WTC11 (cell line): Measurements from ENCODE around the gene HMX1. TPM values are rescaled to one million over a fixed set of nuclear protein-coding genes. Genes with fewer than 3 reads are reported as not detected.

Experiments used
- ATAC-seq: fragments of 200-7000 bp; cut with Tn5 transposase; 2 replicates; pipeline ENCODE4 v1.10.0; 2021; ENCODE audit warnings: mild to moderate bottlenecking, moderate library complexity
- CTCF ChIA-PET: fragments of 300-600 bp; sonication (Branson Sonifier 250); formaldehyde crosslinking; loops from one replicate; lab custom pipeline; 2021; ENCODE audit warnings: antibody characterized with exemption; lab: Charles Lee
- POLR2A ChIA-PET: fragments of 350-600 bp; sonication (Branson Sonifier 250); formaldehyde crosslinking; loops from one replicate; lab custom pipeline; 2021; ENCODE audit warnings: antibody characterized with exemption; lab: Charles Lee
- DNase-seq: peaks from one replicate; pipeline ENCODE4 v3.0.0; 2021; ENCODE audit warnings: low spot score
- H3K27ac Mint-ChIP-seq: 2 replicates; pipeline ENCODE4 v1.8.0; 2021; ENCODE audit warnings: mixed read lengths
- H3K27me3 Mint-ChIP-seq: 2 replicates; pipeline ENCODE4 v1.8.0; 2021; ENCODE audit warnings: low read depth, mild to moderate bottlenecking, moderate library complexity, mixed read lengths
- H3K36me3 Mint-ChIP-seq: 2 replicates; pipeline ENCODE4 v1.8.0; 2021; ENCODE audit warnings: mixed read lengths
- H3K4me1 Mint-ChIP-seq: 2 replicates; pipeline ENCODE4 v1.8.0; 2022; ENCODE audit warnings: mixed read lengths
- H3K4me3 Mint-ChIP-seq: 2 replicates; pipeline ENCODE4 v1.8.0; 2021; ENCODE audit warnings: mild to moderate bottlenecking, moderate library complexity, mixed read lengths
- H3K9me3 Mint-ChIP-seq: 2 replicates; pipeline ENCODE4 v1.8.0; 2021; ENCODE audit warnings: mixed read lengths
- CBFB ChIP-seq: sonication (generic); formaldehyde crosslinking; IDR thresholded peaks from 2 replicates; pipeline ENCODE4 v1.8.1; 2022; ENCODE audit warnings: mild to moderate bottlenecking, low read depth, missing genetic modification reagents
- ETV6 ChIP-seq: sonication (generic); formaldehyde crosslinking; IDR thresholded peaks from 2 replicates; pipeline ENCODE4 v1.8.1; 2022; ENCODE audit warnings: mild to moderate bottlenecking, missing genetic modification reagents
- HMGA2 ChIP-seq: fragments of 250-450 bp; sonication (Bioruptor Pico); IDR thresholded peaks from 2 replicates; pipeline ENCODE4 v1.4.0; 2021; ENCODE audit warnings: mild to moderate bottlenecking, moderate library complexity
- JUN ChIP-seq: sonication (generic); formaldehyde crosslinking; IDR thresholded peaks from 2 replicates; pipeline ENCODE4 v1.8.0; 2023; ENCODE audit warnings: mild to moderate bottlenecking, missing genetic modification reagents
- NFATC4 ChIP-seq: fragments of 250-450 bp; sonication (Bioruptor Pico); IDR thresholded peaks from 2 replicates; pipeline ENCODE4 v1.9.0; 2021; ENCODE audit warnings: mild to moderate bottlenecking
- NFYB ChIP-seq: sonication (generic); formaldehyde crosslinking; conservative IDR thresholded peaks from 2 replicates; pipeline ENCODE4 v1.8.0; 2022; ENCODE audit warnings: low read depth, missing genetic modification reagents
- NR2C2 ChIP-seq: sonication (generic); formaldehyde crosslinking; IDR thresholded peaks from 2 replicates; pipeline ENCODE4 v1.8.0; 2022; ENCODE audit warnings: mild to moderate bottlenecking, missing genetic modification reagents
- OVOL2 ChIP-seq: fragments of 250-450 bp; sonication (Bioruptor Pico); IDR thresholded peaks from 2 replicates; pipeline ENCODE4 v1.9.0; 2021; ENCODE audit warnings: mild to moderate bottlenecking, borderline replicate concordance
- PRRX2 ChIP-seq: fragments of 250-450 bp; sonication (Bioruptor Pico); IDR thresholded peaks from 2 replicates; pipeline ENCODE4 v1.8.0; 2021; ENCODE audit warnings: mild to moderate bottlenecking
- RORB ChIP-seq: fragments of 250-450 bp; sonication (Bioruptor Pico); IDR thresholded peaks from 2 replicates; pipeline ENCODE4 v1.9.0; 2021; ENCODE audit warnings: mild to moderate bottlenecking
- ZNF121 ChIP-seq: sonication (generic); formaldehyde crosslinking; IDR thresholded peaks from 2 replicates; pipeline ENCODE4 v1.8.0; 2023; ENCODE audit warnings: missing genetic modification reagents
- ZNF138 ChIP-seq: sonication (generic); formaldehyde crosslinking; conservative IDR thresholded peaks from 2 replicates; pipeline ENCODE4 v1.8.1; 2022; ENCODE audit warnings: mild to moderate bottlenecking, moderate library complexity, missing genetic modification reagents
- ZNF219 ChIP-seq: sonication (generic); formaldehyde crosslinking; IDR thresholded peaks from 2 replicates; pipeline ENCODE4 v1.8.0; 2023; ENCODE audit warnings: missing genetic modification reagents, mild to moderate bottlenecking, borderline replicate concordance
- ZNF232 ChIP-seq: sonication (generic); formaldehyde crosslinking; IDR thresholded peaks from 2 replicates; pipeline ENCODE4 v1.8.0; 2022; ENCODE audit warnings: mild to moderate bottlenecking, missing genetic modification reagents
- ZNF396 ChIP-seq: fragments of 250-450 bp; sonication (Bioruptor Pico); IDR thresholded peaks from 2 replicates; pipeline ENCODE4 v1.8.0; 2021; ENCODE audit warnings: mild to moderate bottlenecking, moderate library complexity, borderline replicate concordance
- ZNF416 ChIP-seq: fragments of 250-450 bp; sonication (Bioruptor Pico); IDR thresholded peaks from 2 replicates; pipeline ENCODE4 v1.9.0; 2021; ENCODE audit warnings: mild to moderate bottlenecking, inconsistent platforms
- total RNA-seq: library from RNA; stranded (reverse); gene quantifications from 3 replicates; pipeline ENCODE4 v1.2.3, GENCODE V29; 2021
- TF ChIP-seq, protein P1 (sequence below): sonication (generic); formaldehyde crosslinking; IDR thresholded peaks from 2 replicates; pipeline ENCODE4 v1.8.0; 2022; ENCODE audit warnings: mild to moderate bottlenecking, missing genetic modification reagents
- TF ChIP-seq, protein P2 (sequence below): fragments of 250-450 bp; sonication (Bioruptor Pico); IDR thresholded peaks from 2 replicates; pipeline ENCODE4 v1.9.0; 2021; ENCODE audit warnings: mild to moderate bottlenecking
- TF ChIP-seq, protein P3 (sequence below): sonication (generic); formaldehyde crosslinking; IDR thresholded peaks from 2 replicates; pipeline ENCODE4 v1.8.1; 2023; ENCODE audit warnings: mild to moderate bottlenecking, missing genetic modification reagents
- TF ChIP-seq, protein P4 (sequence below): fragments of 250-450 bp; sonication (Bioruptor Pico); IDR thresholded peaks from 2 replicates; pipeline ENCODE4 v1.9.0; 2021; ENCODE audit warnings: mild to moderate bottlenecking
- TF ChIP-seq, protein P5 (sequence below): fragments of 250-450 bp; sonication (Bioruptor Pico); IDR thresholded peaks from 2 replicates; pipeline ENCODE4 v1.9.0; 2021; ENCODE audit warnings: moderate library complexity, mild to moderate bottlenecking, inconsistent platforms, borderline replicate concordance
- TF ChIP-seq, protein P6 (sequence below): sonication (generic); formaldehyde crosslinking; IDR thresholded peaks from 2 replicates; pipeline ENCODE4 v1.8.0; 2022; ENCODE audit warnings: mild to moderate bottlenecking, missing genetic modification reagents
- TF ChIP-seq, protein P7 (sequence below): sonication (generic); formaldehyde crosslinking; IDR thresholded peaks from 2 replicates; pipeline ENCODE4 v1.8.1; 2022; ENCODE audit warnings: mild to moderate bottlenecking, moderate library complexity, missing genetic modification reagents
- TF ChIP-seq, protein P8 (sequence below): sonication (generic); formaldehyde crosslinking; conservative IDR thresholded peaks from 2 replicates; pipeline ENCODE4 v1.8.1; 2022; ENCODE audit warnings: mild to moderate bottlenecking, missing genetic modification reagents
- TF ChIP-seq, protein P9 (sequence below): sonication (generic); formaldehyde crosslinking; IDR thresholded peaks from 2 replicates; pipeline ENCODE4 v1.8.1; 2022; ENCODE audit warnings: low read depth, mild to moderate bottlenecking, moderate library complexity, missing genetic modification reagents, borderline replicate concordance

HMX1 gene
- total RNA-seq, 1 experiment from 2014 or later: 10.0 TPM

DNA sequence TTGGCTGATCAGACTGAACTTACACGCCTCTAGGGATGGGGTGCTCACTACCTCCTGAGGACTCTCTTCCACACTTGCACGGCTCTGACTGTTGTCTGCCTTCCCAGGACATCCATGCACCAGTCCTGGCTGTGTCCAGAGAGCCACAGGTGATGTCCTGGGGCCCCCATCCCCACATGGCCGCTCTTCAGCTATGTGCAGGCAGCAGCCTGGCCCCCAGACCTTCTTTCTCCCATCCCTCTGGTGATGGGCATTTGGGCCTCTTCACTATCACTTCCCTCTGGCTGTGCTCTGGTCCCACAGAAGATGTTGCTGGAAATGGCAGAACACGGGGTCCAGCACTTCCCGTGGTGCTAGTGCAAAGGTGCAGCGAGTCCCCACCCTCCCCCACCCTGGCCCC lies 40.9 kb upstream of the HMX1 start:
- H3K27ac Mint-ChIP-seq: no peak overlapping the region
- H3K4me1 Mint-ChIP-seq: no peaks in the 10 kb centered on the region
- H3K36me3 Mint-ChIP-seq: no peaks in the 10 kb centered on the region
- CTCF ChIA-PET: interaction anchor here (1.3 kb wide), 1 partner anchor 224 kb away, joined by 4 read pairs; no protein-coding TSS in a partner anchor
- no peak for ATAC-seq
- H3K27me3 Mint-ChIP-seq: no peaks in the 10 kb centered on the region; the same call in 1 of the 2 replicates
- TF ChIP-seq, protein P1, sequence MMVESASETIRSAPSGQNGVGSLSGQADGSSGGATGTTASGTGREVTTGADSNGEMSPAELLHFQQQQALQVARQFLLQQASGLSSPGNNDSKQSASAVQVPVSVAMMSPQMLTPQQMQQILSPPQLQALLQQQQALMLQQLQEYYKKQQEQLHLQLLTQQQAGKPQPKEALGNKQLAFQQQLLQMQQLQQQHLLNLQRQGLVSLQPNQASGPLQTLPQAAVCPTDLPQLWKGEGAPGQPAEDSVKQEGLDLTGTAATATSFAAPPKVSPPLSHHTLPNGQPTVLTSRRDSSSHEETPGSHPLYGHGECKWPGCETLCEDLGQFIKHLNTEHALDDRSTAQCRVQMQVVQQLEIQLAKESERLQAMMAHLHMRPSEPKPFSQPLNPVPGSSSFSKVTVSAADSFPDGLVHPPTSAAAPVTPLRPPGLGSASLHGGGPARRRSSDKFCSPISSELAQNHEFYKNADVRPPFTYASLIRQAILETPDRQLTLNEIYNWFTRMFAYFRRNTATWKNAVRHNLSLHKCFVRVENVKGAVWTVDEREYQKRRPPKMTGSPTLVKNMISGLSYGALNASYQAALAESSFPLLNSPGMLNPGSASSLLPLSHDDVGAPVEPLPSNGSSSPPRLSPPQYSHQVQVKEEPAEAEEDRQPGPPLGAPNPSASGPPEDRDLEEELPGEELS (CRISPR knock-in tag): no peak
- no peak for TF ChIP-seq NR2C2 (CRISPR knock-in tag)
- TF ChIP-seq, protein P2, sequence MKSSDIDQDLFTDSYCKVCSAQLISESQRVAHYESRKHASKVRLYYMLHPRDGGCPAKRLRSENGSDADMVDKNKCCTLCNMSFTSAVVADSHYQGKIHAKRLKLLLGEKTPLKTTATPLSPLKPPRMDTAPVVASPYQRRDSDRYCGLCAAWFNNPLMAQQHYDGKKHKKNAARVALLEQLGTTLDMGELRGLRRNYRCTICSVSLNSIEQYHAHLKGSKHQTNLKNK (CRISPR knock-in tag): no peak
- no peak for TF ChIP-seq ZNF138
- TF ChIP-seq, protein P3, sequence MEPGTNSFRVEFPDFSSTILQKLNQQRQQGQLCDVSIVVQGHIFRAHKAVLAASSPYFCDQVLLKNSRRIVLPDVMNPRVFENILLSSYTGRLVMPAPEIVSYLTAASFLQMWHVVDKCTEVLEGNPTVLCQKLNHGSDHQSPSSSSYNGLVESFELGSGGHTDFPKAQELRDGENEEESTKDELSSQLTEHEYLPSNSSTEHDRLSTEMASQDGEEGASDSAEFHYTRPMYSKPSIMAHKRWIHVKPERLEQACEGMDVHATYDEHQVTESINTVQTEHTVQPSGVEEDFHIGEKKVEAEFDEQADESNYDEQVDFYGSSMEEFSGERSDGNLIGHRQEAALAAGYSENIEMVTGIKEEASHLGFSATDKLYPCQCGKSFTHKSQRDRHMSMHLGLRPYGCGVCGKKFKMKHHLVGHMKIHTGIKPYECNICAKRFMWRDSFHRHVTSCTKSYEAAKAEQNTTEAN: no peak
- no peak for TF ChIP-seq ZNF121 (CRISPR knock-in tag)
- no peak for TF ChIP-seq NFATC4 (CRISPR knock-in tag)
- TF ChIP-seq, protein P4, sequence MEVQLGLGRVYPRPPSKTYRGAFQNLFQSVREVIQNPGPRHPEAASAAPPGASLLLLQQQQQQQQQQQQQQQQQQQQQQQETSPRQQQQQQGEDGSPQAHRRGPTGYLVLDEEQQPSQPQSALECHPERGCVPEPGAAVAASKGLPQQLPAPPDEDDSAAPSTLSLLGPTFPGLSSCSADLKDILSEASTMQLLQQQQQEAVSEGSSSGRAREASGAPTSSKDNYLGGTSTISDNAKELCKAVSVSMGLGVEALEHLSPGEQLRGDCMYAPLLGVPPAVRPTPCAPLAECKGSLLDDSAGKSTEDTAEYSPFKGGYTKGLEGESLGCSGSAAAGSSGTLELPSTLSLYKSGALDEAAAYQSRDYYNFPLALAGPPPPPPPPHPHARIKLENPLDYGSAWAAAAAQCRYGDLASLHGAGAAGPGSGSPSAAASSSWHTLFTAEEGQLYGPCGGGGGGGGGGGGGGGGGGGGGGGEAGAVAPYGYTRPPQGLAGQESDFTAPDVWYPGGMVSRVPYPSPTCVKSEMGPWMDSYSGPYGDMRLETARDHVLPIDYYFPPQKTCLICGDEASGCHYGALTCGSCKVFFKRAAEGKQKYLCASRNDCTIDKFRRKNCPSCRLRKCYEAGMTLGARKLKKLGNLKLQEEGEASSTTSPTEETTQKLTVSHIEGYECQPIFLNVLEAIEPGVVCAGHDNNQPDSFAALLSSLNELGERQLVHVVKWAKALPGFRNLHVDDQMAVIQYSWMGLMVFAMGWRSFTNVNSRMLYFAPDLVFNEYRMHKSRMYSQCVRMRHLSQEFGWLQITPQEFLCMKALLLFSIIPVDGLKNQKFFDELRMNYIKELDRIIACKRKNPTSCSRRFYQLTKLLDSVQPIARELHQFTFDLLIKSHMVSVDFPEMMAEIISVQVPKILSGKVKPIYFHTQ (CRISPR knock-in tag): no peak
- TF ChIP-seq, protein P5, sequence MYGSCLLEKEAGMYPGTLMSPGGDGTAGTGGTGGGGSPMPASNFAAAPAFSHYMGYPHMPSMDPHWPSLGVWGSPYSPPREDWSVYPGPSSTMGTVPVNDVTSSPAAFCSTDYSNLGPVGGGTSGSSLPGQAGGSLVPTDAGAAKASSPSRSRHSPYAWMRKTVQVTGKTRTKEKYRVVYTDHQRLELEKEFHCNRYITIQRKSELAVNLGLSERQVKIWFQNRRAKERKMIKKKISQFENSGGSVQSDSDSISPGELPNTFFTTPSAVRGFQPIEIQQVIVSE (CRISPR knock-in tag): no peak
- no peak for TF ChIP-seq HMGA2 (CRISPR knock-in tag)
- TF ChIP-seq, protein P6, sequence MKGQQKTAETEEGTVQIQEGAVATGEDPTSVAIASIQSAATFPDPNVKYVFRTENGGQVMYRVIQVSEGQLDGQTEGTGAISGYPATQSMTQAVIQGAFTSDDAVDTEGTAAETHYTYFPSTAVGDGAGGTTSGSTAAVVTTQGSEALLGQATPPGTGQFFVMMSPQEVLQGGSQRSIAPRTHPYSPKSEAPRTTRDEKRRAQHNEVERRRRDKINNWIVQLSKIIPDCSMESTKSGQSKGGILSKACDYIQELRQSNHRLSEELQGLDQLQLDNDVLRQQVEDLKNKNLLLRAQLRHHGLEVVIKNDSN (CRISPR knock-in tag): no peak
- TF ChIP-seq ZNF219 (CRISPR knock-in tag): no peak
- TF ChIP-seq PRRX2: no peak
- no peak for TF ChIP-seq ZNF396 (CRISPR knock-in tag)
- TF ChIP-seq CBFB (CRISPR knock-in tag): no peak
- no peak for TF ChIP-seq NFYB (CRISPR knock-in tag)
- no peaks in the 10 kb centered on the region for H3K9me3 Mint-ChIP-seq
- H3K4me3 Mint-ChIP-seq: no peak overlapping the region
- POLR2A ChIA-PET: no interaction called here
- DNase-seq: no peak

DNA sequence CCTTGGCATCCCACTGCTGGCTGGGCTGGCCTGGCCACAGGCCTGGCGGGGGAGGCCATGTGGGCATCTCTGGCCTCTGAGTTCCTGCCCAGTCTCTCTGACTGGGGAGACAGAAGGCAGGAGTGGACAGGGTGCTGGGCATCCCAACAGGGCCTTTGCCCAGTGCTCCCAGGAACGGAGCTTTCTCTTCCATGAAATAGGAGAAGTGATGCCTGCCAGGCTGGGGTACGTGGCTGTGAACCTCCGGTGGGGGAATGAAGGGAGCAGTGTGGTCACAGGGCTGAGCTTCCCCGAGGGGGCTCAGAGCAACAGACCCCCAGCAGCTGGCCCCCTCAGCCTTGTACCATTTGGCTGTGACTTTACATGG lies 40.4 kb upstream of the HMX1 start:
- Mint-ChIP-seq H3K27ac (no peak overlapping the region), H3K4me1 (no peaks in the 10 kb centered on the region), H3K9me3 (no peaks in the 10 kb centered on the region), H3K27me3 (no peaks in the 10 kb centered on the region; the same call in 1 of the 2 replicates), H3K36me3 (no peaks in the 10 kb centered on the region), H3K4me3 (no peak overlapping the region)
- ATAC-seq (no peak), DNase-seq (no peak)
- ChIA-PET POLR2A (no interaction called here), CTCF (interaction anchor here (1.3 kb wide), 1 partner anchor 224 kb away, joined by 4 read pairs; no protein-coding TSS in a partner anchor)
- no peak for TF ChIP-seq OVOL2 (CRISPR knock-in tag)
- no peak for TF ChIP-seq ZNF232 (CRISPR knock-in tag)
- TF ChIP-seq ZNF396 (CRISPR knock-in tag): no peak
- TF ChIP-seq, protein P7, sequence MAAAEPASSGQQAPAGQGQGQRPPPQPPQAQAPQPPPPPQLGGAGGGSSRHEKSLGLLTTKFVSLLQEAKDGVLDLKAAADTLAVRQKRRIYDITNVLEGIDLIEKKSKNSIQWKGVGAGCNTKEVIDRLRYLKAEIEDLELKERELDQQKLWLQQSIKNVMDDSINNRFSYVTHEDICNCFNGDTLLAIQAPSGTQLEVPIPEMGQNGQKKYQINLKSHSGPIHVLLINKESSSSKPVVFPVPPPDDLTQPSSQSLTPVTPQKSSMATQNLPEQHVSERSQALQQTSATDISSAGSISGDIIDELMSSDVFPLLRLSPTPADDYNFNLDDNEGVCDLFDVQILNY (CRISPR knock-in tag): no peak
- TF ChIP-seq JUN (CRISPR knock-in tag): no peak
- TF ChIP-seq RORB (CRISPR knock-in tag): no peak
- TF ChIP-seq, protein P8, sequence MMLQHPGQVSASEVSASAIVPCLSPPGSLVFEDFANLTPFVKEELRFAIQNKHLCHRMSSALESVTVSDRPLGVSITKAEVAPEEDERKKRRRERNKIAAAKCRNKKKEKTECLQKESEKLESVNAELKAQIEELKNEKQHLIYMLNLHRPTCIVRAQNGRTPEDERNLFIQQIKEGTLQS: no peak
- TF ChIP-seq, protein P5 (CRISPR knock-in tag): no peak
- no peak for TF ChIP-seq ZNF416 (CRISPR knock-in tag)
- TF ChIP-seq, protein P9, sequence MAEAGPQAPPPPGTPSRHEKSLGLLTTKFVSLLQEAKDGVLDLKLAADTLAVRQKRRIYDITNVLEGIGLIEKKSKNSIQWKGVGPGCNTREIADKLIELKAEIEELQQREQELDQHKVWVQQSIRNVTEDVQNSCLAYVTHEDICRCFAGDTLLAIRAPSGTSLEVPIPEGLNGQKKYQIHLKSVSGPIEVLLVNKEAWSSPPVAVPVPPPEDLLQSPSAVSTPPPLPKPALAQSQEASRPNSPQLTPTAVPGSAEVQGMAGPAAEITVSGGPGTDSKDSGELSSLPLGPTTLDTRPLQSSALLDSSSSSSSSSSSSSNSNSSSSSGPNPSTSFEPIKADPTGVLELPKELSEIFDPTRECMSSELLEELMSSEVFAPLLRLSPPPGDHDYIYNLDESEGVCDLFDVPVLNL (CRISPR knock-in tag): no peak
- TF ChIP-seq ETV6 (CRISPR knock-in tag): no peak
